ENCODE data around the gene PAPSS2. TPM values are rescaled to one million over a fixed set of nuclear protein-coding genes. Genes with fewer than 3 reads are reported as not detected.

PAPSS2 gene
- total and polyA plus RNA-seq, 2 donors (not counting 1 experiment from before 2014, with no cell fraction given) = 102 to 286 TPM

DNA sequence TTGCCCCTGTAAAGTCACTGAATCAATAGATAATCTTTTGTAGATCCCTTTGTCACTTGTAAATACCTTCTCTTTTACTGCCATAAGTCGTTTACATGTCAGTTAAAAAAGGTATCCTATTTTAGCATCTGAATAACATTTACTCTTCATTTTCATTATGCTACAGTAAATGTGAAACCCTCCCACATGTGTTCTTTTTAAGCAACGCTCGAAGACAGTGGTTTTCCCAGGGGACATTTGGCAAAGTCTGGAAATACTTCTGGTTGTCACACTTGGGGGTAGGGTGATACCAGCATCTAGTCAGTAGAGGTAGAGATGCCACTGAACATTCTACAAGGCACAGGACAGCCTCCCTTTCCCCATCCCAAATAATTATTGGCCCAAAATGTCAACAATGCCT is 134.6 kb downstream of the PAPSS2 start:
- no peaks in the 10 kb centered on the region for H4K20me1 ChIP-seq (ENCODE audit: control insufficient read depth, extremely low read depth, insufficient read depth, low read length)
- no peak overlapping the region for H3K4me2 ChIP-seq (ENCODE audit: extremely low read depth, insufficient read depth, low read length)
- H3K27me3 ChIP-seq (ENCODE audit: control insufficient read depth, insufficient read depth, low read length) = no peaks in the 10 kb centered on the region
- peaks cover 3% of the 10 kb centered on the region for H3K36me3 ChIP-seq (ENCODE audit: control insufficient read depth, insufficient read depth, low read length)
- no peak overlapping the region for H3K27ac ChIP-seq (ENCODE audit: insufficient read depth, low read length)
- no peak overlapping the region for H3K4me3 ChIP-seq (replicated peaks in 1 of 4; ENCODE audit: control extremely low read depth in 1 of 4, insufficient read depth in 1 of 4, low read depth in 3 of 4, low read length in 4 of 4)
- no peak overlapping the region for H3K9ac ChIP-seq (ENCODE audit: insufficient read depth, low read length)
- no peaks in the 10 kb centered on the region for H3K79me2 ChIP-seq (ENCODE audit: control insufficient read depth, insufficient read depth, low read length)
- TF ChIP-seq EZH2 (IDR thresholded peaks at IDR 0.05; ENCODE audit: low read length, missing control alignments) = no peak
- TF ChIP-seq, protein P1, sequence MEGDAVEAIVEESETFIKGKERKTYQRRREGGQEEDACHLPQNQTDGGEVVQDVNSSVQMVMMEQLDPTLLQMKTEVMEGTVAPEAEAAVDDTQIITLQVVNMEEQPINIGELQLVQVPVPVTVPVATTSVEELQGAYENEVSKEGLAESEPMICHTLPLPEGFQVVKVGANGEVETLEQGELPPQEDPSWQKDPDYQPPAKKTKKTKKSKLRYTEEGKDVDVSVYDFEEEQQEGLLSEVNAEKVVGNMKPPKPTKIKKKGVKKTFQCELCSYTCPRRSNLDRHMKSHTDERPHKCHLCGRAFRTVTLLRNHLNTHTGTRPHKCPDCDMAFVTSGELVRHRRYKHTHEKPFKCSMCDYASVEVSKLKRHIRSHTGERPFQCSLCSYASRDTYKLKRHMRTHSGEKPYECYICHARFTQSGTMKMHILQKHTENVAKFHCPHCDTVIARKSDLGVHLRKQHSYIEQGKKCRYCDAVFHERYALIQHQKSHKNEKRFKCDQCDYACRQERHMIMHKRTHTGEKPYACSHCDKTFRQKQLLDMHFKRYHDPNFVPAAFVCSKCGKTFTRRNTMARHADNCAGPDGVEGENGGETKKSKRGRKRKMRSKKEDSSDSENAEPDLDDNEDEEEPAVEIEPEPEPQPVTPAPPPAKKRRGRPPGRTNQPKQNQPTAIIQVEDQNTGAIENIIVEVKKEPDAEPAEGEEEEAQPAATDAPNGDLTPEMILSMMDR (conservative IDR thresholded peaks at IDR 0.05 in 1 of 2, IDR thresholded peaks at IDR 0.05 in 1 of 2; ENCODE audit: low read depth in 1 of 2, low read length in 2 of 2) = no peak
- no peak overlapping the region for H2AFZ ChIP-seq (ENCODE audit: low read length)
- no peaks in the 10 kb centered on the region for H3K9me3 ChIP-seq (ENCODE audit: control insufficient read depth, insufficient read depth, low read depth, low read length)
- no peak for DNase-seq (ENCODE audit: low read depth in 2 of 2)
- no peaks in the 10 kb centered on the region for H3K4me1 ChIP-seq (ENCODE audit: control insufficient read depth, extremely low read depth, insufficient read depth, low read length)

Other genes starting within 250 kb of the PAPSS2 start
- gene MINPP1, start 155.0 kb upstream of the PAPSS2 start, total RNA-seq = 24.4 and 25.7 TPM in 2 replicates
- gene MINPP1, start 155.0 kb upstream of the PAPSS2 start, polyA plus RNA-seq = 16.3 and 18.5 TPM in 2 replicates
- gene ATAD1, start 158.3 kb downstream of the PAPSS2 start, total RNA-seq = 32.1 and 34.7 TPM in 2 replicates
- 34.9 and 49.0 TPM in 2 replicates for gene ATAD1, start 158.3 kb downstream of the PAPSS2 start, polyA plus RNA-seq
- 0.51 and 0.66 TPM in 2 replicates for gene KLLN, start 203.7 kb downstream of the PAPSS2 start, total RNA-seq
- gene KLLN, start 203.7 kb downstream of the PAPSS2 start, polyA plus RNA-seq = 0.49 and 0.54 TPM in 2 replicates
- gene PTEN, start 203.7 kb downstream of the PAPSS2 start, total RNA-seq = 200 and 222 TPM in 2 replicates
- 50.9 and 60.2 TPM in 2 replicates for gene PTEN, start 203.7 kb downstream of the PAPSS2 start, polyA plus RNA-seq